ENCODE measurements around the gene ANKS3.

The ANKS3 gene

DNA sequence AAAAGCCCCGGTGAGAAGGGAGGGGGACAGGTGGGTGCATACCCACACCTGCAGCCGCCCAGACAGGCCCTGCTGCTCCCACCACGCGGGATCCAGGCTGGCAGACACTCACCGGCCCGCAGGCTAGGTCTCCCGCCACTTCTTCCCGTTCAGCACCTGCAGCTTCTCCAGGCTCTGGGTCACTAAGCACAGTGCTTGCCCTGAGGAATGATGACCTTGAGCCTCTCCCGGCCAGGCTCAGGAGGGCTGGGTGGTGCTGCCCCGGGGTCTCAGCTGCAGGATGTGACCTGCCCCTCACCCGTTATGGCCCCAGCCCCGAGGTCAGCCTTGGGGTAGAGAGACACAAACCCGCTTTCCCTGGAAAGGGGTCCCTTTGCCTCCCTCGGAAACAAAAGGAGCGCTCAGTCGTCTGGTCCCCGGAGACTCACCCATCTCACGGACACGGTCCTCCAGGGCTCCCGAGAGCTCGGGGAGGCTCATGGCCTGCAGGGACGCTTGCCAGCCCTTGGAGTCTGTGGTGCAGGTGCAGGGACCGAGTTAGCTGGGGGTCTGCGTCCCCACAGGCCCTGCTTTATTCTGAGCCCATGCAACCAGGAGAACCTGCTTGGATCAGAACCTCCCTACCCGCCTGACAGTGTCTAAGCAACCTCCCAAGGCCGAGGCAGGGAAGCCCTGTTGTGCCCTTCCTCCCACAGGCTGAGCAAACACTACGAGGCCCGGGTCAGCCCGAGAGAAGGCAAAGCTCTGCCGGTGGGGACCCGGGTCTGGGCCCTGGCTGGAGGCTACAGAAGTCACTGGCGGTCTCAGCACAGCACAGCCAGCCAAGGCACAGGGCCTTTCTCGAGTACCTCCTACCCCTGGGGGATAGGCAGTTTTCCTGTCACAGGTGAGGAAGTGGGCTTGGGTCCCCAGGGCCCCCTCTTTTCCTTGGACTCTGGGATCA, 36.9 kb downstream of the ANKS3 start:
- CTCF ChIA-PET: interaction anchor here (0.8 kb wide), 1 partner anchor 20 kb away, joined by 3 read pairs; no protein-coding TSS in a partner anchor
- H3K9me3 ChIP-seq (ENCODE audit: control insufficient read depth, insufficient read depth, low read depth, low read length): no peaks in the 10 kb centered on the region
- H3K4me3 ChIP-seq (ENCODE audit: low read depth, low read length): no peak overlapping the region
- TF ChIP-seq GLIS1 (tag by site-specific recombination; IDR thresholded peaks at IDR 0.05): no peak
- TF ChIP-seq ZBTB6 (tag by site-specific recombination; IDR thresholded peaks at IDR 0.05): no peak; the same call in 1 of the 2 replicates
- TF ChIP-seq ZNF621 (tag by site-specific recombination; IDR thresholded peaks at IDR 0.05): no peak
- no peak for TF ChIP-seq KLF10 (tag by site-specific recombination; IDR thresholded peaks at IDR 0.05)
- TF ChIP-seq, protein P1, sequence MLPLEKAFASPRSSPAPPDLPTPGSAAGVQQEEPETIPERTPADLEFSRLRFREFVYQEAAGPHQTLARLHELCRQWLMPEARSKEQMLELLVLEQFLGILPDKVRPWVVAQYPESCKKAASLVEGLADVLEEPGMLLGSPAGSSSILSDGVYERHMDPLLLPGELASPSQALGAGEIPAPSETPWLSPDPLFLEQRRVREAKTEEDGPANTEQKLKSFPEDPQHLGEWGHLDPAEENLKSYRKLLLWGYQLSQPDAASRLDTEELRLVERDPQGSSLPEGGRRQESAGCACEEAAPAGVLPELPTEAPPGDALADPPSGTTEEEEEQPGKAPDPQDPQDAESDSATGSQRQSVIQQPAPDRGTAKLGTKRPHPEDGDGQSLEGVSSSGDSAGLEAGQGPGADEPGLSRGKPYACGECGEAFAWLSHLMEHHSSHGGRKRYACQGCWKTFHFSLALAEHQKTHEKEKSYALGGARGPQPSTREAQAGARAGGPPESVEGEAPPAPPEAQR (tag by site-specific recombination; IDR thresholded peaks at IDR 0.05): no peak
- no peak for TF ChIP-seq SP7 (tag by site-specific recombination; IDR thresholded peaks at IDR 0.05)
- TF ChIP-seq ZNF221 (tag by site-specific recombination; IDR thresholded peaks at IDR 0.05; ENCODE audit: borderline replicate concordance): no peak
- no peak for TF ChIP-seq KLF16 (tag by site-specific recombination; IDR thresholded peaks at IDR 0.05)
- TF ChIP-seq ZNF473 (tag by site-specific recombination; IDR thresholded peaks at IDR 0.05): no peak
- TF ChIP-seq ZNF48 (tag by site-specific recombination; IDR thresholded peaks at IDR 0.05): no peak
- no peak for TF ChIP-seq ZNF670 (tag by site-specific recombination; IDR thresholded peaks at IDR 0.05; ENCODE audit: low read depth)
- TF ChIP-seq ZBTB7A (tag by site-specific recombination; IDR thresholded peaks at IDR 0.05; ENCODE audit: low read depth): no peak
- TF ChIP-seq WT1 (tag by site-specific recombination; IDR thresholded peaks at IDR 0.05): no peak
- peaks cover 4% of the 10 kb centered on the region; the same call in 1 of the 2 replicates for H3K4me1 ChIP-seq (ENCODE audit: control insufficient read depth, insufficient read depth, low read length)
- H3K27ac ChIP-seq (ENCODE audit: extremely low read depth, low read depth, low read length): no peak overlapping the region
- H3K36me3 ChIP-seq (ENCODE audit: control insufficient read depth in 2 of 2, insufficient read depth in 1 of 2, low read length in 2 of 2): peaks cover 0 to 74% of the 10 kb centered on the region in 2 experiments; a peak in 1 of 3 replicates
- POLR2A ChIA-PET: interaction anchor here (1.2 to 1.3 kb wide), 2 partner anchors 37 to 261 kb away, joined by 5 read pairs; partner anchors contain the start of genes ANKS3, DNAAF8 and SEC14L5

- no peak overlapping the region for H3K4me3 ChIP-seq (ENCODE audit: low read depth, low read length)
- TF ChIP-seq ZNF16 (tag by site-specific recombination; IDR thresholded peaks at IDR 0.05; ENCODE audit: low read depth) (no peak), ZSCAN30 (tag by site-specific recombination; IDR thresholded peaks at IDR 0.05) (no peak), ZNF140 (tag by site-specific recombination; IDR thresholded peaks at IDR 0.05) (no peak), KLF7 (tag by site-specific recombination; IDR thresholded peaks at IDR 0.05; ENCODE audit: borderline replicate concordance) (no peak), ZNF785 (tag by site-specific recombination; IDR thresholded peaks at IDR 0.05) (no peak), ZNF530 (tag by site-specific recombination; IDR thresholded peaks at IDR 0.05; ENCODE audit: low read depth) (no peak), ZNF184 (tag by site-specific recombination; IDR thresholded peaks at IDR 0.05) (no peak), YY1 (tag by site-specific recombination; IDR thresholded peaks at IDR 0.05) (no peak), ZNF324 (tag by site-specific recombination; IDR thresholded peaks at IDR 0.05) (no peak), ZNF221 (tag by site-specific recombination; IDR thresholded peaks at IDR 0.05; ENCODE audit: borderline replicate concordance) (no peak)
- H3K9me3 ChIP-seq (ENCODE audit: control insufficient read depth, insufficient read depth, low read depth, low read length): no peaks in the 10 kb centered on the region
- CTCF ChIA-PET: interaction anchor here (0.7 kb wide), 1 partner anchor 76 kb away, joined by 3 read pairs; no protein-coding TSS in a partner anchor
- H3K4me1 ChIP-seq (ENCODE audit: control insufficient read depth, insufficient read depth, low read length): peaks cover 4% of the 10 kb centered on the region; the same call in 1 of the 2 replicates
- POLR2A ChIA-PET: interaction anchor here (1.2 to 1.3 kb wide), 2 partner anchors 37 to 262 kb away, joined by 5 read pairs; partner anchors contain the start of genes ANKS3, DNAAF8 and SEC14L5
- H3K27ac ChIP-seq (ENCODE audit: extremely low read depth, low read depth, low read length): no peak overlapping the region
- peaks cover 0 to 65% of the 10 kb centered on the region in 2 experiments; a peak in 1 of 3 replicates for H3K36me3 ChIP-seq (ENCODE audit: control insufficient read depth in 2 of 2, insufficient read depth in 1 of 2, low read length in 2 of 2)
Measured at GRCh38 chr16:4696172-4696904, 37.7 kb downstream of the ANKS3 start.
